ENCODE results near the gene NR2F6. TPM values are rescaled to one million over a fixed set of nuclear protein-coding genes. Genes with fewer than 3 reads are reported as not detected.

The NR2F6 gene
- total and polyA plus RNA-seq, 2 experiments from 2014 or later, result 64.0 to 209 TPM

DNA sequence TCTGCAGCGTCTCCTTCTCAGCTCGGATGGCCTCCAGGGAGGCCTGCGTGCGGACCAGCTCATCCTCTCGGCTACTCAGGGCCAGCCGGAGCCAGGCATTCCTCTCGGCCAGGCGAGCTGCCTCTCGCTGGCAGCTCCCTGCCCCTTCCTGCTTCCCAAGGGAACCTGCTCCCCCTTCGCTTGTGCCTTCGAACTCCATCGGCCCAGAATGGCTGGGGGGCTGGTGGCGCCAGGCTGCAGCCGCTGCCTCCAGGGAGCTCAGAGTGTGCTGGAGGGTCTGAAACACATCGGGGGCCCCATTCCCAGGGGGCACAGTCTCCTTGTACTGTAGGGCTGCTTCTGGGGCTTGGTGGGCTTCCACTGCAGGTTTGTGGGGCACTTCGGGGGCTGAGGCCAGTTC, 16.8 kb upstream of the NR2F6 start (continued):
- TF ChIP-seq, protein P1, sequence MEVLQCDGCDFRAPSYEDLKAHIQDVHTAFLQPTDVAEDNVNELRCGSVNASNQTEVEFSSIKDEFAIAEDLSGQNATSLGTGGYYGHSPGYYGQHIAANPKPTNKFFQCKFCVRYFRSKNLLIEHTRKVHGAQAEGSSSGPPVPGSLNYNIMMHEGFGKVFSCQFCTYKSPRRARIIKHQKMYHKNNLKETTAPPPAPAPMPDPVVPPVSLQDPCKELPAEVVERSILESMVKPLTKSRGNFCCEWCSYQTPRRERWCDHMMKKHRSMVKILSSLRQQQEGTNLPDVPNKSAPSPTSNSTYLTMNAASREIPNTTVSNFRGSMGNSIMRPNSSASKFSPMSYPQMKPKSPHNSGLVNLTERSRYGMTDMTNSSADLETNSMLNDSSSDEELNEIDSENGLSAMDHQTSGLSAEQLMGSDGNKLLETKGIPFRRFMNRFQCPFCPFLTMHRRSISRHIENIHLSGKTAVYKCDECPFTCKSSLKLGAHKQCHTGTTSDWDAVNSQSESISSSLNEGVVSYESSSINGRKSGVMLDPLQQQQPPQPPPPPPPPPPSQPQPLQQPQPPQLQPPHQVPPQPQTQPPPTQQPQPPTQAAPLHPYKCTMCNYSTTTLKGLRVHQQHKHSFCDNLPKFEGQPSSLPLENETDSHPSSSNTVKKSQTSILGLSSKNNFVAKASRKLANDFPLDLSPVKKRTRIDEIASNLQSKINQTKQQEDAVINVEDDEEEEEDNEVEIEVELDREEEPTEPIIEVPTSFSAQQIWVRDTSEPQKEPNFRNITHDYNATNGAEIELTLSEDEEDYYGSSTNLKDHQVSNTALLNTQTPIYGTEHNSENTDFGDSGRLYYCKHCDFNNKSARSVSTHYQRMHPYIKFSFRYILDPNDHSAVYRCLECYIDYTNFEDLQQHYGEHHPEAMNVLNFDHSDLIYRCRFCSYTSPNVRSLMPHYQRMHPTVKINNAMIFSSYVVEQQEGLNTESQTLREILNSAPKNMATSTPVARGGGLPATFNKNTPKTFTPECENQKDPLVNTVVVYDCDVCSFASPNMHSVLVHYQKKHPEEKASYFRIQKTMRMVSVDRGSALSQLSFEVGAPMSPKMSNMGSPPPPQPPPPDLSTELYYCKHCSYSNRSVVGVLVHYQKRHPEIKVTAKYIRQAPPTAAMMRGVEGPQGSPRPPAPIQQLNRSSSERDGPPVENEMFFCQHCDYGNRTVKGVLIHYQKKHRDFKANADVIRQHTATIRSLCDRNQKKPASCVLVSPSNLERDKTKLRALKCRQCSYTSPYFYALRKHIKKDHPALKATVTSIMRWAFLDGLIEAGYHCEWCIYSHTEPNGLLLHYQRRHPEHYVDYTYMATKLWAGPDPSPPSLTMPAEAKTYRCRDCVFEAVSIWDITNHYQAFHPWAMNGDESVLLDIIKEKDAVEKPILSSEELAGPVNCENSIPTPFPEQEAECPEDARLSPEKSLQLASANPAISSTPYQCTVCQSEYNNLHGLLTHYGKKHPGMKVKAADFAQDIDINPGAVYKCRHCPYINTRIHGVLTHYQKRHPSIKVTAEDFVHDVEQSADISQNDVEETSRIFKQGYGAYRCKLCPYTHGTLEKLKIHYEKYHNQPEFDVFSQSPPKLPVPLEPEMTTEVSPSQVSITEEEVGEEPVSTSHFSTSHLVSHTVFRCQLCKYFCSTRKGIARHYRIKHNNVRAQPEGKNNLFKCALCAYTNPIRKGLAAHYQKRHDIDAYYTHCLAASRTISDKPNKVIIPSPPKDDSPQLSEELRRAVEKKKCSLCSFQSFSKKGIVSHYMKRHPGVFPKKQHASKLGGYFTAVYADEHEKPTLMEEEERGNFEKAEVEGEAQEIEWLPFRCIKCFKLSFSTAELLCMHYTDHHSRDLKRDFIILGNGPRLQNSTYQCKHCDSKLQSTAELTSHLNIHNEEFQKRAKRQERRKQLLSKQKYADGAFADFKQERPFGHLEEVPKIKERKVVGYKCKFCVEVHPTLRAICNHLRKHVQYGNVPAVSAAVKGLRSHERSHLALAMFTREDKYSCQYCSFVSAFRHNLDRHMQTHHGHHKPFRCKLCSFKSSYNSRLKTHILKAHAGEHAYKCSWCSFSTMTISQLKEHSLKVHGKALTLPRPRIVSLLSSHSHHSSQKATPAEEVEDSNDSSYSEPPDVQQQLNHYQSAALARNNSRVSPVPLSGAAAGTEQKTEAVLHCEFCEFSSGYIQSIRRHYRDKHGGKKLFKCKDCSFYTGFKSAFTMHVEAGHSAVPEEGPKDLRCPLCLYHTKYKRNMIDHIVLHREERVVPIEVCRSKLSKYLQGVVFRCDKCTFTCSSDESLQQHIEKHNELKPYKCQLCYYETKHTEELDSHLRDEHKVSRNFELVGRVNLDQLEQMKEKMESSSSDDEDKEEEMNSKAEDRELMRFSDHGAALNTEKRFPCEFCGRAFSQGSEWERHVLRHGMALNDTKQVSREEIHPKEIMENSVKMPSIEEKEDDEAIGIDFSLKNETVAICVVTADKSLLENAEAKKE (CRISPR knock-in tag; IDR thresholded peaks at IDR 0.05), result no peak
- no peak for TF ChIP-seq JUNB (IDR thresholded peaks at IDR 0.05; ENCODE audit: unreplicated experiment)

DNA sequence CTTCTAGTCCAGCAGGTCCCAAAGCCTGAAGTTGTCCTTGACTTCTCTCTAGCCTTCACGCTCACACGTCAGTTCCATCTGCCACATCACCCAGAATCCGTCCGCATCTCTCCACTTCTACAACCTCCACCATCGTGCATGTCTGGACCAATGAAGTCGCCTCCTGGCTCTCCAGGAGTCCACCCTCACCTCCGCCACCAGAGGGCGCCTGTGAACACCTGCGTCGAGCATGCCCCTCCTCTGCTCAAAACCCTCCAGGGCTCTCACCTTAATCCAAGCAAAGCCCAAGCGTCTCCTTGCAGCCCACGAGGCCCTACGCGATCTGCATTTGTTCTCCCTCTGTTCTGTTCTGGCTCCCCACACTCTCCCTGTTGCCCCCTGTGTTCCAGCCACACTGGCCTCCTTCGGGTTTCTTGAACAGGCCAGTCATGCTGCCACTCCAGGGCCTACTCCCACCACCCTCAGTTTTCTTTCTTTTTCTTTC, 15.2 kb upstream of the NR2F6 start:
- Mint-ChIP-seq H3K9me3 (peaks cover 21% of the 10 kb centered on the region; the same call in 2 of the 3 replicates), H3K4me3 (peak overlapping the region; percentile 36; the same call in 1 of the 3 replicates), H3K27me3 (ENCODE audit: insufficient read depth, low read depth, poor library complexity) (peaks cover 20% of the 10 kb centered on the region), H3K4me1 (peaks cover 18% of the 10 kb centered on the region), H3K36me3 (ENCODE audit: low read depth) (peaks cover 31% of the 10 kb centered on the region), H3K27ac (peak overlapping the region; percentile 87)
- no peaks in the 10 kb centered on the region for H3K27me3 ChIP-seq (ENCODE audit: insufficient read depth)
- DNase-seq (ENCODE audit: low spot score) (peak; percentile 96), ATAC-seq (peak; percentile 94)
- no peaks in the 10 kb centered on the region for H3K9me2 ChIP-seq (ENCODE audit: insufficient read depth)
- no peak overlapping the region for H2AFZ ChIP-seq
- 0 out of 2 replicates have a peak, but pooled peaks cover 5% of the 10 kb centered on the region for H3K4me1 ChIP-seq (ENCODE audit: insufficient read depth)
- H3K4me2 ChIP-seq, result no peak overlapping the region
- H3K79me2 ChIP-seq (replicated peaks; ENCODE audit: insufficient read depth), result no peaks in the 10 kb centered on the region
- H3K4me3 ChIP-seq, result no peak overlapping the region
- no peaks in the 10 kb centered on the region for H4K20me1 ChIP-seq (replicated peaks; ENCODE audit: insufficient read depth)
- H3F3A ChIP-seq (replicated peaks; ENCODE audit: low read depth), result 0 out of 2 replicates have a peak, but pooled peaks cover 2% of the 10 kb centered on the region
- peak overlapping the region; percentile 88; the same call in 1 of the 2 replicates for H3K27ac ChIP-seq (ENCODE audit: low read depth)
- peaks cover 3% of the 10 kb centered on the region; the same call in 1 of the 2 replicates for H3K36me3 ChIP-seq (ENCODE audit: insufficient read depth)
- TF ChIP-seq JUNB (IDR thresholded peaks at IDR 0.05; ENCODE audit: unreplicated experiment) (no peak), EZH2phosphoT487 (IDR thresholded peaks at IDR 0.05; ENCODE audit: unreplicated experiment) (no peak), ZNF114 (CRISPR knock-in tag; IDR thresholded peaks at IDR 0.05) (no peak), STAT1 (IDR thresholded peaks at IDR 0.05; ENCODE audit: unreplicated experiment) (no peak), ZNF331 (CRISPR knock-in tag; IDR thresholded peaks at IDR 0.05; ENCODE audit: low read depth) (no peak)
- TF ChIP-seq, protein P1 (CRISPR knock-in tag; IDR thresholded peaks at IDR 0.05), result no peak
- TF ChIP-seq, protein P2, sequence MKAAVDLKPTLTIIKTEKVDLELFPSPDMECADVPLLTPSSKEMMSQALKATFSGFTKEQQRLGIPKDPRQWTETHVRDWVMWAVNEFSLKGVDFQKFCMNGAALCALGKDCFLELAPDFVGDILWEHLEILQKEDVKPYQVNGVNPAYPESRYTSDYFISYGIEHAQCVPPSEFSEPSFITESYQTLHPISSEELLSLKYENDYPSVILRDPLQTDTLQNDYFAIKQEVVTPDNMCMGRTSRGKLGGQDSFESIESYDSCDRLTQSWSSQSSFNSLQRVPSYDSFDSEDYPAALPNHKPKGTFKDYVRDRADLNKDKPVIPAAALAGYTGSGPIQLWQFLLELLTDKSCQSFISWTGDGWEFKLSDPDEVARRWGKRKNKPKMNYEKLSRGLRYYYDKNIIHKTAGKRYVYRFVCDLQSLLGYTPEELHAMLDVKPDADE (IDR thresholded peaks at IDR 0.05), result no peak

All from GM23338 (cell line).